HCT116 (cell line): ENCODE data around the gene RNASE8.

ENCODE experiments used
- CTCF ChIP-seq, 3 experiments: fragments of 200-600 bp in 1 of 3; sonication (generic) in 1 of 3; IDR thresholded peaks in 2 of 3; conservative IDR thresholded peaks in 1 of 3; 2 replicates each; pipeline ENCODE4 v1.5.1; 2012 to 2017; ENCODE audit warnings: low read depth in 2 of 3, low read length in 2 of 3, antibody characterized with exemption in 1 of 3, borderline replicate concordance in 1 of 3, control low read depth in 1 of 3, mild to moderate bottlenecking in 1 of 3, mixed read lengths in 1 of 3, mixed run types in 1 of 3, moderate library complexity in 1 of 3; ENCODE audit not compliant: insufficient read depth in 1 of 3
- MAX ChIP-seq: IDR thresholded peaks from 2 replicates; pipeline ENCODE4 v1.6.1; 2012
- POLR2AphosphoS5 ChIP-seq: IDR thresholded peaks from 2 replicates; pipeline ENCODE4 v1.6.1; 2011; ENCODE audit warnings: mild to moderate bottlenecking, low read depth, low read length, moderate library complexity
- SRF ChIP-seq: IDR thresholded peaks from 2 replicates; pipeline ENCODE4 v1.6.1; 2012; ENCODE audit warnings: low read depth

GRCh38 chr14:21089877-21090193 is 32.2 kb downstream of the RNASE8 start:
- TF ChIP-seq CTCF (IDR thresholded peaks at IDR 0.05 in 2 of 3, conservative IDR thresholded peaks at IDR 0.05 in 1 of 3; ENCODE audit: borderline replicate concordance in 1 of 3, insufficient read depth in 1 of 3, low read depth in 2 of 3, low read length in 2 of 3) (no peak), MAX (no peak), SRF (no peak), POLR2AphosphoS5 (no peak)
